A549 (cell line): Measurements from ENCODE around the gene PALLD. TPM values are rescaled to one million over a fixed set of nuclear protein-coding genes. Genes with fewer than 3 reads are reported as not detected.
A peak's percentile ranks its signal among the peaks of the same experiment; 100 is the strongest.

Source experiments
- ATAC-seq, 2 experiments: fragments of 200-7000 bp in 1 of 2; fragments of >200 bp in 1 of 2; cut with Nextera tagmentation in 1 of 2; cut with Tn5 transposase in 1 of 2; 3 replicates each; pipeline versions ENCODE4 v1.8.0 to v1.9.1; 2018 to 2020; ENCODE audit warnings: mild to moderate bottlenecking in 1 of 2, moderate library complexity in 1 of 2
- CTCF ChIA-PET: fragments of 300-600 bp; sonication (Branson Sonifier 250); formaldehyde crosslinking; extraction: SDS; loops from one replicate; lab custom pipeline; 2021; ENCODE audit warnings: antibody characterized with exemption, inconsistent platforms; lab: Yijun Ruan, JAX
- POLR2A ChIA-PET: fragments of 350-600 bp; formaldehyde crosslinking; extraction: SDS; loops from one replicate; lab custom pipeline; 2021; ENCODE audit warnings: antibody characterized with exemption, inconsistent platforms; lab: Yijun Ruan, JAX
- DNase-seq, 2 experiments: peaks; one replicate each; pipeline versions ENCODE4 v3.0.0 to v3.0.0-alpha.2; 2011 to 2016; ENCODE audit warnings: low read depth in 1 of 2, low spot score in 1 of 2
- FAIRE-seq: peaks from 2 replicates; lab custom pipeline; 2011; peaks lifted over from hg19 to GRCh38; lab: Jason Lieb, UNC
- H3K27ac ChIP-seq, 2 experiments: fragments of >200 bp; sonication (Bioruptor Twin); formaldehyde crosslinking; 3 replicates each; pipeline ENCODE4 v1.5.1; 2016 to 2017
- H3K4me1 ChIP-seq: fragments of >200 bp; sonication (Bioruptor Twin); formaldehyde crosslinking; 3 replicates; pipeline ENCODE4 v1.6.1; 2016
- H3K4me2 ChIP-seq: fragments of >200 bp; sonication (Bioruptor Twin); formaldehyde crosslinking; 3 replicates; pipeline ENCODE4 v1.6.1; 2016
- H3K4me3 ChIP-seq: fragments of >200 bp; sonication (Bioruptor Twin); formaldehyde crosslinking; 3 replicates; pipeline ENCODE4 v1.5.1; 2016
- H3K9me3 ChIP-seq: fragments of >200 bp; sonication (Bioruptor Twin); formaldehyde crosslinking; 3 replicates; pipeline ENCODE4 v1.6.1; 2016
- ATOH8 ChIP-seq: fragments of 250-450 bp; sonication (Bioruptor Pico); IDR thresholded peaks from 2 replicates; pipeline ENCODE4 v1.5.0; 2020; ENCODE audit warnings: low read depth, mild to moderate bottlenecking, moderate library complexity
- BHLHE40 ChIP-seq: IDR thresholded peaks from 2 replicates; pipeline ENCODE4 v1.6.1; 2012; ENCODE audit warnings: low read depth, low read length, inconsistent platforms
- CHD2 ChIP-seq: fragments of 150-350 bp; IDR thresholded peaks from 2 replicates; pipeline ENCODE4 v1.6.1; 2014; ENCODE audit warnings: low read length; ENCODE audit not compliant: partially characterized antibody
- CHD4 ChIP-seq: fragments of 200-600 bp; sonication (generic); IDR thresholded peaks from 2 replicates; pipeline ENCODE4 v1.6.1; 2016; ENCODE audit warnings: antibody characterized with exemption, mild to moderate bottlenecking, borderline replicate concordance
- ESRRA ChIP-seq: fragments of 150-350 bp; IDR thresholded peaks from 2 replicates; pipeline ENCODE4 v1.6.1; 2014; ENCODE audit warnings: mild to moderate bottlenecking, low read length, borderline replicate concordance
- FOSB ChIP-seq: fragments of 250-450 bp; sonication (Bioruptor Pico); IDR thresholded peaks from 2 replicates; pipeline ENCODE4 v1.5.0; 2020; ENCODE audit warnings: mild to moderate bottlenecking, moderate library complexity
- HMGXB4 ChIP-seq: fragments of 250-450 bp; sonication (Bioruptor Pico); IDR thresholded peaks from 2 replicates; pipeline ENCODE4 v1.5.0; 2021; ENCODE audit warnings: mild to moderate bottlenecking, moderate library complexity, borderline replicate concordance
- HOXB5 ChIP-seq: fragments of 250-450 bp; sonication (Bioruptor Pico); IDR thresholded peaks from 2 replicates; pipeline ENCODE4 v1.5.0; 2020; ENCODE audit warnings: mild to moderate bottlenecking, moderate library complexity
- JUNB ChIP-seq: fragments of >200 bp; sonication (Bioruptor Twin); formaldehyde crosslinking; IDR thresholded peaks from 2 replicates; pipeline ENCODE4 v1.6.1; 2016
- MAFK ChIP-seq: fragments of 450-650 bp; IDR thresholded peaks from 2 replicates; pipeline ENCODE4 v1.6.1; 2014; ENCODE audit not compliant: partially characterized antibody
- NFE2L2 ChIP-seq: fragments of 150-350 bp; conservative IDR thresholded peaks from 2 replicates; pipeline ENCODE4 v1.6.1; 2014; ENCODE audit warnings: low read length
- NR3C1 ChIP-seq: fragments of >200 bp; sonication (Bioruptor Twin); formaldehyde crosslinking; IDR thresholded peaks from 3 replicates; pipeline ENCODE4 v1.6.1; 2017
- PHF8 ChIP-seq: fragments of 200-600 bp; sonication (generic); IDR thresholded peaks from 2 replicates; pipeline ENCODE4 v1.6.1; 2016; ENCODE audit warnings: low read depth, mild to moderate bottlenecking, antibody characterized with exemption, moderate library complexity, borderline replicate concordance
- POLR2A ChIP-seq: IDR thresholded peaks from 2 replicates; pipeline ENCODE4 v1.6.1; 2012; ENCODE audit warnings: mild to moderate bottlenecking, low read length
- POLR2AphosphoS2 ChIP-seq: conservative IDR thresholded peaks from 2 replicates; pipeline ENCODE4 v1.6.1; 2012; ENCODE audit warnings: low read length, improper control_type of control experiment, inconsistent platforms
- RAD21 ChIP-seq, 2 experiments: fragments of >200 bp in 1 of 2; sonication (Bioruptor Twin) in 1 of 2; formaldehyde crosslinking in 1 of 2; IDR thresholded peaks in 1 of 2; conservative IDR thresholded peaks in 1 of 2; 2 replicates in 1 of 2; 3 replicates in 1 of 2; pipeline ENCODE4 v1.6.1; 2012 to 2018; ENCODE audit warnings: inconsistent platforms in 1 of 2
- SMC3 ChIP-seq: fragments of >200 bp; sonication (Bioruptor Twin); formaldehyde crosslinking; IDR thresholded peaks from 3 replicates; pipeline ENCODE4 v1.6.1; 2018; ENCODE audit warnings: inconsistent platforms
- ZC3H11A ChIP-seq: fragments of 450-650 bp; IDR thresholded peaks from 2 replicates; pipeline ENCODE4 v1.6.1; 2014; ENCODE audit warnings: antibody characterized with exemption, mild to moderate bottlenecking
- WGBS: methylation state at CpG from one replicate; pipeline ENCODE4 v1.1.6; 2017; ENCODE audit errors: missing lambda C conversion rate; 5-methylcytosine and 5-hydroxymethylcytosine counted together
- polyA plus RNA-seq, 4 experiments: library from polyadenylated mRNA; depleted of rRNA in 3 of 4; stranded (reverse); fragments of >200 nt; fragmentation: RNase III in 1 of 4; extraction: RNeasy Plus Mini Kit Qiagen cat#74134 plus additional on column Dnase treatment in 1 of 4; gene quantifications; 2 replicates in 3 of 4; 3 replicates in 1 of 4; pipeline ENCODE4 v1.2.3, GENCODE V29; 2011 to 2017
- TF ChIP-seq, protein P1 (sequence below): IDR thresholded peaks from 2 replicates; pipeline ENCODE4 v1.6.1; 2012; ENCODE audit warnings: low read depth, borderline replicate concordance
- TF ChIP-seq, protein P2 (sequence below): IDR thresholded peaks from 2 replicates; pipeline ENCODE4 v1.6.1; 2012
- TF ChIP-seq, protein P3 (sequence below): fragments of >200 bp; sonication (Bioruptor Twin); formaldehyde crosslinking; IDR thresholded peaks from 2 replicates; pipeline ENCODE4 v1.6.1; 2016

Gene PALLD
- polyA plus RNA-seq, 2 of the 4 experiments (the other 2 are of a cell fraction): 88.8 to 113 TPM

GRCh38 chr4:168811786-168812651 lies 315.2 kb downstream of the PALLD start (continued):
- TF ChIP-seq POLR2AphosphoS2: no peak
- TF ChIP-seq, protein P1, sequence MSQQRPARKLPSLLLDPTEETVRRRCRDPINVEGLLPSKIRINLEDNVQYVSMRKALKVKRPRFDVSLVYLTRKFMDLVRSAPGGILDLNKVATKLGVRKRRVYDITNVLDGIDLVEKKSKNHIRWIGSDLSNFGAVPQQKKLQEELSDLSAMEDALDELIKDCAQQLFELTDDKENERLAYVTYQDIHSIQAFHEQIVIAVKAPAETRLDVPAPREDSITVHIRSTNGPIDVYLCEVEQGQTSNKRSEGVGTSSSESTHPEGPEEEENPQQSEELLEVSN: no peak
- TF ChIP-seq, protein P2, sequence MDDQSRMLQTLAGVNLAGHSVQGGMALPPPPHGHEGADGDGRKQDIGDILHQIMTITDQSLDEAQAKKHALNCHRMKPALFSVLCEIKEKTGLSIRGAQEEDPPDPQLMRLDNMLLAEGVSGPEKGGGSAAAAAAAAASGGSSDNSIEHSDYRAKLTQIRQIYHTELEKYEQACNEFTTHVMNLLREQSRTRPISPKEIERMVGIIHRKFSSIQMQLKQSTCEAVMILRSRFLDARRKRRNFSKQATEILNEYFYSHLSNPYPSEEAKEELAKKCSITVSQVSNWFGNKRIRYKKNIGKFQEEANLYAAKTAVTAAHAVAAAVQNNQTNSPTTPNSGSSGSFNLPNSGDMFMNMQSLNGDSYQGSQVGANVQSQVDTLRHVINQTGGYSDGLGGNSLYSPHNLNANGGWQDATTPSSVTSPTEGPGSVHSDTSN: no peak

DNA sequence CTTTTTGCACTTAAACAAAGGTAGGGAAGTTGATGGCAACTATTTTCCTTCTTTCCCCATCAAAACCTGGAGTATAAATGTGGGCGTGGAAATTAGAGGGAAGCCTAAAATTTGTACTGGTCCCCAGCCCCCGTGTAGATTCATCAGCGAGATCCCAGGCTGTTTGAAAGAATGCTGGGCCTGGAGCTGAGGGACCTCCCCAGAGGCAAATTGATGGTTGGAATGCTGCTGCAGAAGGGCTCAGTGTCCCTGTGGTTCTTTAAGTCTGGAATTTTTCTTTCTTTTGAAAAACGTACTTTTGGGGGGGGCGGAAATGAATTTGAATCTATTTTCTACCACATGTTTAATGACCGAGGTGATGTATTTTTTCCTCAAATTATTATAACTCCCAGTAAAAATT lies 316.0 kb downstream of the PALLD start:
- Histone ChIP-seq H3K4me3 (no peak overlapping the region), H3K4me1 (peaks cover 47% of the 10 kb centered on the region), H3K9me3 (no peaks in the 10 kb centered on the region), H3K27ac (peak overlapping the region; percentile 38 to 45; a peak in 3 of 6 replicates), H3K4me2 (peak overlapping the region; percentile 60)
- WGBS: 74% methylated on average over 6 of the region's 6 CpGs
- DNase-seq (no peak), FAIRE-seq (no peak), ATAC-seq (no peak)
- POLR2A ChIA-PET: no interaction called here
- TF ChIP-seq SMC3 (no peak), CHD4 (no peak), POLR2A (no peak), MAFK (no peak)
- TF ChIP-seq, protein P3, sequence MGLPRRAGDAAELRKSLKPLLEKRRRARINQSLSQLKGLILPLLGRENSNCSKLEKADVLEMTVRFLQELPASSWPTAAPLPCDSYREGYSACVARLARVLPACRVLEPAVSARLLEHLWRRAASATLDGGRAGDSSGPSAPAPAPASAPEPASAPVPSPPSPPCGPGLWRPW: no peak
- CTCF ChIA-PET: interaction anchor here (1.0 kb wide), 1 partner anchor 80 kb away, joined by 3 read pairs; no protein-coding TSS in a partner anchor

- Histone ChIP-seq H3K4me2 (no peak overlapping the region), H3K27ac (peak overlapping the region in 1 of 2 experiments; percentile 3; a peak in 2 of 6 replicates), H3K9me3 (no peaks in the 10 kb centered on the region), H3K4me3 (no peak overlapping the region), H3K4me1 (peaks cover 58% of the 10 kb centered on the region)
- DNase-seq: no peak
- CTCF ChIA-PET: interaction anchor here (1.0 kb wide), 1 partner anchor 81 kb away, joined by 3 read pairs; no protein-coding TSS in a partner anchor
- no peak for FAIRE-seq
- no peak for ATAC-seq
- POLR2A ChIA-PET: no interaction called here
- WGBS: 86% methylated on average over 3 of the region's 3 CpGs
- TF ChIP-seq BHLHE40: no peak
- no peak for TF ChIP-seq PHF8
- no peak for TF ChIP-seq ZC3H11A
- no peak for TF ChIP-seq HMGXB4 (CRISPR knock-in tag)
Observed at GRCh38 chr4:168813890-168814289, 317.0 kb downstream of the PALLD start.

DNA sequence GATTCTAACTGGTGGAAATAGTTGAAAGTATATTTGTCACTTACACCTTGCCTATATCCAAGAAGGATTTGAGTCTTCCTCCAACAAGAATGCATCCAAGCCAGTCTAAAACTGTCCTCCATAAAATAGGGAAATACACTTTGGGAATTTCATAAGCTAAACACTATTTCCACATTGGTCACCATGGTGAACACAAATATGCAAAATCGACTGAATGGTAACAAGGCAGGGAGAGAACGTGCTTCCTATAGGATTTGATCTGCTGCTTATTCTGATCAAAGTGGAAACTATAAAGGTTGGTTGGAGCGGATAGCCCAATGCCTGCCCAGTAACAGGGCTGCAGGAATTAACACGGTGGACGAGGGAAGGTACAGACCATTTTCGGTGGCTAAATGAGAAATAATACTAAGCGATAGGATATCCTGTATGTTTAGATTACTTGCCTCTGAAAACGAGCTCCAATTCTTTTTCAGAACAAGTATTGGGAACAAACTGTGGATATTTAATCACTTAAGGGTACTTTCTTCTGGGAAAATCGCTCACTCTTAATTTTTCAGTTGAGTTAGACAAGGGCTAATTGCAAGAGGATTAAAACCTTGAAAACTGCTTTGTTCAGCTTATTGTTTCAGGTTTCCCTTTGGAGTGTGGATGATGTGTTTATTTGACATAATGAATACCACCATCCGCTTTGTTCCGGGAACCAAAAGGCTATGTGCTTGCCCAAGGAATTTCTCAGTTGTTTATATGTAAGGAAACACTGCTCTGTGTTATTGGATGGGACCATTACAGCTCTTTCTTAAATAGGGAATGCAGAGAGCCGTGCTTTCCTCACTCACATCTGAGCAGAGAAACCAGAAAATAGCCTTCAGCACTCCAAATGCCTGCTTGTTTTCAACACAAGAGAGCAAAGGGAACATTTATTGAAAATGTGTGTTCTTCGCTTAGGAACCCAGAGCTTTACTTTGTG lies 318.8 kb downstream of the PALLD start:
- peak overlapping the region; percentile 83 for H3K4me2 ChIP-seq
- no peak for DNase-seq
- peaks cover 58% of the 10 kb centered on the region for H3K4me1 ChIP-seq
- H3K4me3 ChIP-seq: no peak overlapping the region
- CTCF ChIA-PET: interaction anchor here (0.7 to 3.2 kb wide), 6 partner anchors 9 to 184 kb away, joined by 3 to 9 read pairs (median 4); no protein-coding TSS in a partner anchor
- H3K9me3 ChIP-seq: no peaks in the 10 kb centered on the region
- POLR2A ChIA-PET: interaction anchor here (0.5 to 2.2 kb wide), 3 partner anchors 17 to 121 kb away, joined by 3 to 76 read pairs (median 4); no protein-coding TSS in a partner anchor
- peak overlapping the region; percentile 78 to 88 for H3K27ac ChIP-seq
- 73% methylated on average over 13 of the region's 13 CpGs for WGBS
- no peak for ATAC-seq
- FAIRE-seq: no peak
- TF ChIP-seq RAD21 (conservative IDR thresholded peaks at IDR 0.05 in 1 of 2, IDR thresholded peaks at IDR 0.05 in 1 of 2): no peak
- no peak for TF ChIP-seq FOSB (CRISPR knock-in tag)
- no peak for TF ChIP-seq JUNB
- no peak for TF ChIP-seq NFE2L2
- no peak for TF ChIP-seq CHD2
- TF ChIP-seq HOXB5 (CRISPR knock-in tag): no peak
- TF ChIP-seq, protein P3: no peak
- no peak for TF ChIP-seq NR3C1
- TF ChIP-seq ATOH8: no peak
- TF ChIP-seq ESRRA: no peak
